Right cardiac atrium (tissue), 5 donors: ENCODE data around the gene LRRC7. TPM values are rescaled to one million over a fixed set of nuclear protein-coding genes. Genes with fewer than 3 reads are reported as not detected.
"Not testable (repeated sequence)": the region's sequence is repeated elsewhere in the genome, so short reads cannot be mapped to it uniquely, and the experiment has no call there.

Experiments
- ATAC-seq, 2 donors: fragments of 200-7000 bp; cut with Tn5 transposase; one replicate each; pipeline versions ENCODE4 v1.8.0 to v1.9.1; 2020; ENCODE audit warnings: moderate library complexity in 2 of 2, mild to moderate bottlenecking in 1 of 2
- DNase-seq, 3 donors: peaks; one replicate each; pipeline ENCODE4 v3.0.0-alpha.2; 2020
- H3K27ac ChIP-seq: one replicate; pipeline ENCODE4 v1.5.1; 2013; ENCODE audit warnings: mild to moderate bottlenecking, low read length, control low read depth, moderate library complexity
- H3K27me3 ChIP-seq: one replicate; pipeline ENCODE4 v1.6.1; 2013; ENCODE audit not compliant: control insufficient read depth, insufficient read depth
- H3K4me1 ChIP-seq: one replicate; pipeline ENCODE4 v1.6.1; 2013; ENCODE audit warnings: low read length; ENCODE audit not compliant: control insufficient read depth, insufficient read depth
- H3K4me3 ChIP-seq: one replicate; pipeline ENCODE4 v1.5.1; 2013; ENCODE audit warnings: low read length, control low read depth
- H3K9me3 ChIP-seq: one replicate; pipeline ENCODE4 v1.6.1; 2013; ENCODE audit warnings: low read length; ENCODE audit not compliant: control insufficient read depth
- WGBS: extraction: QIAGEN DNeasy Blood & Tissue Kit; methylation state at CpG from one replicate; pipeline ENCODE4 v1.1.7; 2013; 5-methylcytosine and 5-hydroxymethylcytosine counted together
- intact Hi-C, 4 donors: fragments of 100-400 bp; cut with DNase I; formaldehyde crosslinking; loops; one replicate each; pipeline versions ENCODE4 v1.11.0 to v1.14.0; 2022 to 2023
- polyA plus RNA-seq: library from polyadenylated mRNA; stranded (reverse); fragments of 200-250 nt; gene quantifications from one replicate; pipeline ENCODE4 v1.2.3, GENCODE V29; 2013
- total RNA-seq, 4 donors: library from RNA; stranded (reverse); fragmentation: NEBNext Ultra II Directional; extraction: Animal tissue kit (Norgen Biotek cat#: 25700); gene quantifications; one replicate each; pipeline ENCODE4 v1.2.1, GENCODE V29; 2021
- donor health status: healthy with polysubstance abuse.
- donor health status: DM: no; HTN: yes; CAD: no.
- donor health status: DM: no; HTN: no; CAD: no.
- donor health status: DM: no; HTN: yes; CAD: no; lungs with severe emphysema.
- donor health status: DM: yes; HTN: yes; CAD: no.

Gene LRRC7
- total and polyA plus RNA-seq, 5 donors, result 0.91 to 6.5 (median 3.4) TPM

DNA sequence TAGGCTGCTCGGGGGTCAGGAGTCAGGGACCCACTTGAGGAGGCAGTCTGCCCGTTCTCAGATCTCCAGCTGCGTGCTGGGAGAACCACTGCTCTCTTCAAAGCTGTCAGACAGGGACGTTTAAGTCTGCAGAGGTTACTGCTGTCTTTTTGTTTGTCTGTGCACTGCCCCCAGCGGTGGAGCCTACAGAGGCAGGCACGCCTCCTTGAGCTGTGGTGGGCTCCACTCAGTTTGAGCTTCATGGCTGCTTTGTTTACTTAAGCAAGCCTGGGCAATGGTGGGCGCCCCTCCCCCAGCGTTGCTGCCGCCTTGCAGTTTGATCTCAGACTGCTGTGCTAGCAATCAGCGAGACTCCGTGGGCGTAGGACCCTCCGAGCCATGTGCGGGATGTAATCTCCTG, 360.5 kb downstream of the LRRC7 start:
- H3K4me1 ChIP-seq, H3K27me3 ChIP-seq, intact Hi-C loops, H3K9me3 ChIP-seq, ATAC-seq, H3K4me3 ChIP-seq, H3K27ac ChIP-seq: not testable (repeated sequence)
- DNase-seq, result peak in 1 of 3 donors; percentile 27
- 86% methylated on average over 13 of the region's 14 CpGs for WGBS

- H3K27me3 ChIP-seq, result no peaks in the 10 kb centered on the region
- no peak for ATAC-seq
- no peak overlapping the region for H3K4me3 ChIP-seq
- no peaks in the 10 kb centered on the region for H3K4me1 ChIP-seq
- intact Hi-C loops, result no loop called here
- WGBS, result 78% methylated on average over 2 of the region's 2 CpGs
- no peak overlapping the region for H3K27ac ChIP-seq
- no peaks in the 10 kb centered on the region for H3K9me3 ChIP-seq
- DNase-seq, result no peak
Observed at GRCh38 chr1:69929308-69930057, 361.8 kb downstream of the LRRC7 start.

- ATAC-seq (no peak), DNase-seq (no peak)
- no peak overlapping the region for H3K4me3 ChIP-seq
- no peaks in the 10 kb centered on the region for H3K9me3 ChIP-seq
- H3K4me1 ChIP-seq, result no peaks in the 10 kb centered on the region
- intact Hi-C loops, result no loop called here
- H3K27ac ChIP-seq, result no peak overlapping the region
- 93% methylated on average over 2 of the region's 2 CpGs for WGBS
- H3K27me3 ChIP-seq, result no peaks in the 10 kb centered on the region
Observed at GRCh38 chr1:69930396-69930795, 362.7 kb downstream of the LRRC7 start.

- ATAC-seq (no peak), DNase-seq (no peak)
- Histone ChIP-seq H3K27me3 (no peaks in the 10 kb centered on the region), H3K27ac (no peak overlapping the region), H3K9me3 (no peaks in the 10 kb centered on the region), H3K4me1 (no peaks in the 10 kb centered on the region), H3K4me3 (no peak overlapping the region)
- WGBS, result 74% methylated on average over 3 of the region's 3 CpGs
- intact Hi-C loops, result no loop called here
Observed at GRCh38 chr1:69932760-69933159, 365.0 kb downstream of the LRRC7 start.

DNA sequence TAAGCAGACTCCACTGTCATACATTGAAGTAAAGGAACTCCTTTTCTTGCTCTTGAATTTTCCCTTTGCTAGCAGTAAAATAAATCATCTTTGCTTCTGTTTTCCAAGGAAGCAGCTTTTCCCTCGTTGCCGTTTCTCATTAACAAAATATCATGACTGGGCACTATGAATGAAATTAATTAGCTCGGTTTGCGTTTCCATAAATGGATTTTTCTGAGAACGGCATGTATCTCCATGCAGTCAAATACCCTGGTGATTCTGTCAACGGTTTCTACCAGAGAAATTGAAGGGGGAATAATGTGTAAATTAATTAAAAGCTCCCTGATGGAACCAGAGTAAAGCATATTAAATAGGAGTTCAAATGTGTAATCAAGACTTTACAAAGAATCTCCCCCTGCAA, 372.5 kb downstream of the LRRC7 start:
- ATAC-seq (no peak), DNase-seq (no peak)
- Histone ChIP-seq H3K4me3 (no peak overlapping the region), H3K4me1 (no peaks in the 10 kb centered on the region), H3K9me3 (no peaks in the 10 kb centered on the region), H3K27me3 (no peaks in the 10 kb centered on the region), H3K27ac (no peak overlapping the region)
- 81% methylated on average over 6 of the region's 6 CpGs for WGBS
- intact Hi-C loops, result no loop called here

- Histone ChIP-seq H3K27me3 (no peaks in the 10 kb centered on the region), H3K4me1 (no peaks in the 10 kb centered on the region), H3K27ac (no peak overlapping the region), H3K9me3 (no peaks in the 10 kb centered on the region), H3K4me3 (no peak overlapping the region)
- WGBS, result 70% methylated on average over 3 of the region's 3 CpGs
- ATAC-seq (no peak), DNase-seq (no peak)
- intact Hi-C loops, result no loop called here
Observed at GRCh38 chr1:69940816-69941215, 373.1 kb downstream of the LRRC7 start.

DNA sequence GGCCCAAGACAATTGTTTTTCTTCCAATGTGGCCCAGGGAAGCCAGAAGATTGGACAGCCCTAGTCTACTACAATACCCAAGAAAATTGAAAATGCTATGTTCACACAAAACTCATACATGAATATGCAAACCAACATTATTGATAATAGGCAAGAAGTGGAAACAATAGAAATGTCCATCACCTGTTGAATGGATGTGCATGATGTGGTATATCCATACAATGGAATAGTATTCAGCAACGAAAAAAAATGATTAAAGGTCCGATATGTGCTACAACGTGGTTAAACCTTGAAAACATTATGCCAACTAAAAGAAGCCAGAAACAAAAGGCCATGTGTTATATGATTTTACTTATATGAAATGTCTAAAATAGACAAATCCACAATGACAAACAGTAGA, 375.3 kb downstream of the LRRC7 start:
- Histone ChIP-seq H3K9me3 (no peaks in the 10 kb centered on the region), H3K4me3 (no peak overlapping the region), H3K27ac (no peak overlapping the region), H3K27me3 (no peaks in the 10 kb centered on the region), H3K4me1 (no peaks in the 10 kb centered on the region)
- WGBS, result 88% methylated on average over 3 of the region's 3 CpGs
- DNase-seq (no peak), ATAC-seq (no peak)
- intact Hi-C loops, result no loop called here

- DNase-seq, result no peak
- intact Hi-C loops, result no loop called here
- Histone ChIP-seq H3K4me1 (no peaks in the 10 kb centered on the region), H3K27me3 (no peaks in the 10 kb centered on the region), H3K4me3 (no peak overlapping the region), H3K9me3 (no peaks in the 10 kb centered on the region), H3K27ac (no peak overlapping the region)
- no peak for ATAC-seq
- 90% methylated on average over 2 of the region's 2 CpGs for WGBS
Observed at GRCh38 chr1:69946935-69947334, 379.2 kb downstream of the LRRC7 start.

- DNase-seq (no peak), ATAC-seq (no peak)
- no peaks in the 10 kb centered on the region for H3K4me1 ChIP-seq
- WGBS, result 85% methylated on average over 3 of the region's 3 CpGs
- H3K27ac ChIP-seq, result no peak overlapping the region
- no peak overlapping the region for H3K4me3 ChIP-seq
- intact Hi-C loops, result no loop called here
- no peaks in the 10 kb centered on the region for H3K27me3 ChIP-seq
- no peaks in the 10 kb centered on the region for H3K9me3 ChIP-seq
Observed at GRCh38 chr1:69947837-69948236, 380.1 kb downstream of the LRRC7 start.

DNA sequence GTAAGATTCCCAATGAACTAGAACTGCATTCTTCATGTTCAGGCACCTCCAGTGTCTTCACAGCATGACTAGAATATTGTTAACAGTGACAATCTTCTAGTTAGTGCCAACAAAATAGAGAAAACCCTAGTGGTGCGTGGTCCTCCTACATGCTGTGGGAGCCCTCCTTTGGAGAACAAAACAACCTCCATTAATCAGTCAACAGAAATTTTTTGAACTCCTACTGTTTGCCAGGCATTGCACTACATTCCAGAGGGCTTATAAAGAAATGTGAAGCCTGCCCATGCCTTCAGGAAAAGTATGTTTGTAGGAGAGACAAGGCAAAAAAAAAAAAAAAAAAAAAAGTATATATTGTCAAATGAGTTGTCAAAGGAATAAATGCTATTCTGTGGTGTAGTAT, 385.0 kb downstream of the LRRC7 start:
- DNase-seq (no peak), ATAC-seq (no peak)
- WGBS, result 83% methylated on average over 1 of the region's 1 CpG
- Histone ChIP-seq H3K9me3 (no peaks in the 10 kb centered on the region), H3K27ac (no peak overlapping the region), H3K4me3 (no peak overlapping the region), H3K27me3 (no peaks in the 10 kb centered on the region), H3K4me1 (no peaks in the 10 kb centered on the region)
- intact Hi-C loops, result no loop called here

- H3K9me3 ChIP-seq, ATAC-seq, intact Hi-C loops, H3K4me3 ChIP-seq, H3K4me1 ChIP-seq, H3K27ac ChIP-seq, DNase-seq, H3K27me3 ChIP-seq: not testable (repeated sequence)
- 87% methylated on average over 2 of the region's 2 CpGs for WGBS
Observed at GRCh38 chr1:69962452-69962851, 394.7 kb downstream of the LRRC7 start.

DNA sequence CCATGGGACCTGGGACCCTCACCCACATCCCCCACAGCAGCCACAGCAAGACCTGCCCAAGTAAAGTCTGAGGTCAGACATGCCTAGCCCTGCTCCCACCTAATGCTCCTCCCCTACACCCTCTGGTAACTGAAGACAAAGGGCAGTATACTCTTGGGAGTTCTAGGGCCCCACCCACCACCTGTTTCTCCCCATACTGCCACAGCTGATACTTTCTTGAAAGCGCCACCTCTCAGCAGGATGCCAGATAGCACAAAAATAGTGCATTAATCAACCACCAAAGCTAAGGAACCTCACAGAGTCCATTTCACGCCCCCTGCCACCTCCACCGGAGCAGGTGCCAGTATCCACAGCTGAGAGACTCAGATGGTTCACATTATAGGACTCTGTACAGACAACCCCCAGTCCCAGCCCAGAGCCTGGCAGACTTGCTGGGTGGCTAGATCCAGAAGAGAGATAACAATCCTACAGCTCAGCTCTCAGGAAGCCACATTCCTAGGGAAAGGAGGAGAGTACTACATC, 399.6 kb downstream of the LRRC7 start:
- H3K27ac ChIP-seq, result no peak overlapping the region
- DNase-seq (no peak), ATAC-seq (no peak)
- H3K4me1 ChIP-seq, result no peaks in the 10 kb centered on the region
- no peak overlapping the region for H3K4me3 ChIP-seq
- 85% methylated on average over 3 of the region's 3 CpGs for WGBS
- no peaks in the 10 kb centered on the region for H3K9me3 ChIP-seq
- intact Hi-C loops, result no loop called here
- no peaks in the 10 kb centered on the region for H3K27me3 ChIP-seq
